Skeletal muscle satellite cell (primary cell): ENCODE data around the gene RORC.

Source experiments
- H3K27me3 ChIP-seq: 2 replicates; pipeline ENCODE4 v1.7.0; 2013; ENCODE audit warnings: low read length; ENCODE audit not compliant: control insufficient read depth, insufficient read depth
- H3K36me3 ChIP-seq: 2 replicates; pipeline ENCODE4 v1.7.0; 2013; ENCODE audit warnings: mild to moderate bottlenecking, control low read depth, low read length; ENCODE audit not compliant: insufficient read depth
- H3K4me1 ChIP-seq: 2 replicates; pipeline ENCODE4 v1.7.0; 2013; ENCODE audit warnings: low read length; ENCODE audit not compliant: control insufficient read depth, insufficient read depth
- H3K4me2 ChIP-seq: 2 replicates; pipeline ENCODE4 v1.7.0; 2013; ENCODE audit warnings: mild to moderate bottlenecking, low read length
- H3K4me3 ChIP-seq: 2 replicates; pipeline ENCODE4 v1.7.0; 2013; ENCODE audit warnings: low read length
- H3K9ac ChIP-seq: 2 replicates; pipeline ENCODE4 v1.7.0; 2013; ENCODE audit warnings: mild to moderate bottlenecking, low read depth, low read length, moderate library complexity
- H3K9me3 ChIP-seq: replicated peaks from 2 replicates; pipeline ENCODE4 v1.7.0; 2013; ENCODE audit warnings: mild to moderate bottlenecking, control low read depth, low read length

Gene RORC

DNA sequence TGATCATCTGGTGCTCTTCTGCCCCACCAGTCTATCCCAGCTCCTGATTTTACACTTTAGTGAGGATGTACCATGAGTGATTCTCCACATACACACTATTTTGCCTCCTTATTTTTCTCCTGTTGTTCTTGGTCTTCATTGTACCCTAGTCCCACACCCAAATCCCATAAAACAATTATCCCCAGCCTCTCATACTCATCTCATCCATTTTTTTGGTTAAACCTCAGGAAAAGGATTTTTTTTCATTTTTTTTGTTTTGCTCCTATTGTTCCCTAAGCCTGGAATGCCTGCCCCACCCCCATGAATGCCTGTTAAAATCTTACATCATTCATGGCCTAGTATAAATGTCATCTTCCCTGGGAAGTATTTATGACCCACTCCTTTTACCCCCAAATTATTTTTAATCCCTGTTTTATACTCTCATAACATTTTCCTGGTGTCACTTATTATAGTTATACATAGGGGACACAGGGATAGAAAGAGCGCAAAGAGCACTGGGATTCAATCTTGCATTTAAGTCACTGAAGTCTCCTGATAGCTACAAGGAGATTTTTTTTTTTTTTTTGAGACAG lies 21.5 kb downstream of the RORC start:
- peaks cover 63% of the 10 kb centered on the region for H3K27me3 ChIP-seq
- H3K36me3 ChIP-seq, result no peaks in the 10 kb centered on the region
- H3K9me3 ChIP-seq, result no peaks in the 10 kb centered on the region
- no peak overlapping the region for H3K4me3 ChIP-seq
- no peak overlapping the region for H3K9ac ChIP-seq
- H3K4me1 ChIP-seq, result peaks cover 8% of the 10 kb centered on the region
- H3K4me2 ChIP-seq, result no peak overlapping the region

DNA sequence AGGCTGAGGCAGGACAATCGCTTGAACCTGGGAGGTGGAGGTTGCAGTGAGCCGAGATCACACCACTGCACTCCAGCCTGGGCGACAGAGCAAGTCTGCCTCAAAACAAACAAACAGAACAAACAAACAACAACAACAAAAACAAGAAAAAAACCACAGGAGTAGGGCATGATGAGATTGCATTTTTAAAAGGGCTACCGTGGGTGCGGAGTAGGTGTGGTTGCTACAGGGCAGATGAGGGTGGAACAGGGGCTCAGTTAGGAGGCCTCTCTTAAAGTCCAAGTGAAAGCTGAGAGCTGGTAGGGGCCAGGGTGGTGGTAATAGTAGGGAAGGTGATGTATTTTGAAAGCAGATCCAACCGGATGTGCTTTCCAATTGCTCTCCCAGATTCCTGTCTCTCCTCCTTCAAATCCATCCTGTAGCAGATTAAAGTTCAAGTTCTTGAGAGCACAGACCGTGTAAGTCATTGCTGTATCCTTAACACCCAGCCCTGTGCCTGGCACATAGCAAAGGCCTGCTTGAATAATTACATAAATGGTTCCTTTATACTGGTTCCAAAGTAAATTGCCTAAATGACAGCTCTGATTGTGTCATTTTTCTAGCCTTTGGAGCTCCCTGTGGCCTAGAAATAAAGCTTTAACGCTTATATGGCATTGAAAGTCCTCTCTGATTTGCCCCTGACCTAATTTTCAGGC lies 22.2 kb downstream of the RORC start:
- no peaks in the 10 kb centered on the region for H3K36me3 ChIP-seq
- no peak overlapping the region for H3K4me2 ChIP-seq
- peaks cover 8% of the 10 kb centered on the region for H3K4me1 ChIP-seq
- H3K9ac ChIP-seq, result no peak overlapping the region
- H3K9me3 ChIP-seq, result no peaks in the 10 kb centered on the region
- peaks cover 65% of the 10 kb centered on the region for H3K27me3 ChIP-seq
- no peak overlapping the region for H3K4me3 ChIP-seq

GRCh38 chr1:151807766-151808165 lies 23.8 kb downstream of the RORC start:
- no peak overlapping the region for H3K9ac ChIP-seq
- no peak overlapping the region for H3K4me3 ChIP-seq
- H3K36me3 ChIP-seq, result no peaks in the 10 kb centered on the region
- H3K9me3 ChIP-seq, result no peaks in the 10 kb centered on the region
- H3K4me2 ChIP-seq, result no peak overlapping the region
- H3K4me1 ChIP-seq, result peaks cover 8% of the 10 kb centered on the region
- H3K27me3 ChIP-seq, result peaks cover 69% of the 10 kb centered on the region

DNA sequence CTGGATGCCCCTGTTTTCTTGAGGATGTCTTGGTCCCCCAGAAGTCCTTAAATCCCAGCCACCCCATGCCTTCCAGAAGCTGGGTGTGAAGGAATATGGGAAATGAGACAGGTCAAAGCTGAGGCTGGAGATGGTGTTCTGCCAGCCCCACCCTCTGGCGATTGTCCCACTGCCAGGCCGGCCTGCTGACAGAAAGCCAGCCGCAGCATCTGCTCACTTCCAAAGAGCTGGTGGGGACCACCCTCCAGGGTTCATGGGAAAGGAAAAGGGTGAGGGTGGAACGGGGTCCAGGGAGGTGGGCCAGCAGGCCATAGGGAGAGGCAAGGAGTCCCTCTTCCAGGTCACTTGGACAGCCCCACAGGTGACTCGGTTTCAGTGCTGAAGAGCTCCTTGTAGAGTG lies 24.5 kb downstream of the RORC start:
- H3K36me3 ChIP-seq, result no peaks in the 10 kb centered on the region
- H3K9ac ChIP-seq, result no peak overlapping the region
- H3K4me2 ChIP-seq, result no peak overlapping the region
- H3K4me3 ChIP-seq, result no peak overlapping the region
- peaks cover 8% of the 10 kb centered on the region for H3K4me1 ChIP-seq
- no peaks in the 10 kb centered on the region for H3K9me3 ChIP-seq
- H3K27me3 ChIP-seq, result peaks cover 72% of the 10 kb centered on the region

- Histone ChIP-seq H3K36me3 (no peaks in the 10 kb centered on the region), H3K9me3 (no peaks in the 10 kb centered on the region), H3K9ac (no peak overlapping the region), H3K4me1 (peaks cover 2% of the 10 kb centered on the region), H3K4me2 (no peak overlapping the region), H3K4me3 (no peak overlapping the region), H3K27me3 (peaks cover 81% of the 10 kb centered on the region)
Measured at GRCh38 chr1:151806170-151806569, 25.4 kb downstream of the RORC start.

- Histone ChIP-seq H3K9ac (no peak within 1 kb of the TSS), H3K9me3 (no peaks in the 10 kb centered on the region), H3K27me3 (peaks cover 90% of the 10 kb centered on the region), H3K4me2 (no peak within 1 kb of the TSS), H3K36me3 (no peaks in the 10 kb centered on the region), H3K4me1 (no peaks in the 10 kb centered on the region), H3K4me3 (no peak within 1 kb of the TSS)
Measured at GRCh38 chr1:151805066-151805820, 26.4 kb downstream of the RORC start, which contains the start of gene LINGO4. LINGO4 (minus strand) TSS chr1:151805419; CDS start chr1:151802704, 2,715 bp downstream.

GRCh38 chr1:151803915-151804314 lies 27.7 kb downstream of the RORC start:
- no peak overlapping the region for H3K4me2 ChIP-seq
- no peaks in the 10 kb centered on the region for H3K9me3 ChIP-seq
- H3K27me3 ChIP-seq, result peaks cover 98% of the 10 kb centered on the region
- no peak overlapping the region for H3K9ac ChIP-seq
- H3K4me3 ChIP-seq, result no peak overlapping the region
- no peaks in the 10 kb centered on the region for H3K4me1 ChIP-seq
- H3K36me3 ChIP-seq, result no peaks in the 10 kb centered on the region

GRCh38 chr1:151803164-151803563 lies 28.4 kb downstream of the RORC start:
- H3K9me3 ChIP-seq, result no peaks in the 10 kb centered on the region
- no peaks in the 10 kb centered on the region for H3K4me1 ChIP-seq
- H3K9ac ChIP-seq, result no peak overlapping the region
- no peaks in the 10 kb centered on the region for H3K36me3 ChIP-seq
- H3K4me2 ChIP-seq, result no peak overlapping the region
- no peak overlapping the region for H3K4me3 ChIP-seq
- peaks cover 98% of the 10 kb centered on the region for H3K27me3 ChIP-seq

DNA sequence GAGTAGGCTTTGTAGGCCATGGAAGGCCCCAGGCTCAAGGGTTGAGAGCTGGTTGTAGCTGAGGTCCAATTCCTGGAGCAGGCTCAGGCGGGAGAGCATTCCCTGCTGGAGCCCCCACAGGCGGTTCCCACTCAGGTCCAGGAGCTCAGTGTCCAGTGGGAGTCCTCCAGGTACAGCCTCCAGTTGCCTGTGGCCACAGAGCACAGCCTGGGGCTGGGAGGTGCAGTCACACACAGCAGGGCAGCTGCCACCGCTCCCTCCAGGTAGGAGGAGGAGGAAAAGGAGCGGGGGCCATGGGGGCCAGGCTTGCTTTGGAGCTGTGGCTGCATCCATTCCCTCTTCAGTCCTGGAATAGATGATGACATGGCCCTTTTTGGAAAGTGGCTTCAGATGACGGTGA lies 29.2 kb downstream of the RORC start:
- Histone ChIP-seq H3K9ac (no peak overlapping the region), H3K4me1 (no peaks in the 10 kb centered on the region), H3K9me3 (no peaks in the 10 kb centered on the region), H3K4me3 (no peak overlapping the region), H3K27me3 (peaks cover 96% of the 10 kb centered on the region), H3K36me3 (no peaks in the 10 kb centered on the region), H3K4me2 (no peak overlapping the region)

DNA sequence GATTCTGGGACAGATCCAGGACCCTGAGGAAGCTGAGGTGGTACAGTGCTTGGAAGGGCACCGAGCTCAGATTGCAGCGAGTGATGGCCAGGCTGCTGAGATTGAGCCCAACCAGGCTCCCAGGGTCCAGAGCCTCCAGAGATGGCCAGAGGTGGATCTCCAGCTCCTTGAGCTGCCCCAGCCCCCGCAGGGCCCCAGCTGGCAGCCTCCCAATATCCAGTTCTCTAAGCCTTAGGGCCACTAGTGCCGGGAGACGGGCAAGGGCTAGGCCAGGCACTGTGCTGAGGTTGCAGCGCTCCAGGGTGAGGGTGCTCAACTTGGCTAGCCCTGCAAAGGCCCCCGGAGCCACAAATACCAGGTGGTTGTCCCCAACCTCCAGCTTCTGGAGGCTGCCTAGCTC lies 29.8 kb downstream of the RORC start:
- Histone ChIP-seq H3K27me3 (peaks cover 95% of the 10 kb centered on the region), H3K36me3 (no peaks in the 10 kb centered on the region), H3K9ac (no peak overlapping the region), H3K9me3 (no peaks in the 10 kb centered on the region), H3K4me2 (no peak overlapping the region), H3K4me3 (no peak overlapping the region), H3K4me1 (no peaks in the 10 kb centered on the region)

DNA sequence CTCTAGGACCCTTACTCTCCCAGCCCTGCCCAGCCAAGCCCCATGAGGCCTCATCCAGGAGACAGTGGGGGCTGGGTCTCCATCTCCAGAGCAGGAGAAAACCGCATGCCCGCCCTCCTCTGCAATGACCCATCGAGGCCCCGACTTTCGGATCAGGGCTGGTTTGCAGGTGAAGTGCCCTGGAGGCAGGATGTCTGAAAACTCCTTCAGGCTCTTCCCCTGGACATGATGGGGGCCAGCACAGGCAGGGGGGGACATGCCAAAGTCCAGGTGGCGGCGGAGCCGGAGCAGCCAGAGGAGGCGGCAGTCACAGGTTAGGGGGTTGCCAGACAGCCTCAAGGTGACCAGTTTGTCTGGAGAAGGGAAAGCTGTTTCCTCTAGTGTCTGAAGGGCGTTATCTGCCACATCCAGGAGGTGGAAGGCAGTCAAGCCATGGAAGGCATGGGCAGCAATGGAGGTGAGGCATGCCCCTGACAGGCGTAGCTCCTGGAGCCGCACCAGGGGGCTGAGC lies 30.2 kb downstream of the RORC start:
- no peaks in the 10 kb centered on the region for H3K9me3 ChIP-seq
- no peaks in the 10 kb centered on the region for H3K36me3 ChIP-seq
- peaks cover 95% of the 10 kb centered on the region for H3K27me3 ChIP-seq
- H3K4me3 ChIP-seq, result no peak overlapping the region
- H3K4me2 ChIP-seq, result no peak overlapping the region
- H3K9ac ChIP-seq, result no peak overlapping the region
- H3K4me1 ChIP-seq, result no peaks in the 10 kb centered on the region
